Activated naive CD4-positive, alpha-beta T cell (primary cell): Measurements from ENCODE around the gene PDRG1.
A peak's percentile ranks its signal among the peaks of the same experiment; 100 is the strongest.

Experiments
- DNase-seq, 4 experiments: peaks; one replicate each; lab custom pipeline; 2025; lab: John Stamatoyannopoulos, UW

The PDRG1 gene

DNA sequence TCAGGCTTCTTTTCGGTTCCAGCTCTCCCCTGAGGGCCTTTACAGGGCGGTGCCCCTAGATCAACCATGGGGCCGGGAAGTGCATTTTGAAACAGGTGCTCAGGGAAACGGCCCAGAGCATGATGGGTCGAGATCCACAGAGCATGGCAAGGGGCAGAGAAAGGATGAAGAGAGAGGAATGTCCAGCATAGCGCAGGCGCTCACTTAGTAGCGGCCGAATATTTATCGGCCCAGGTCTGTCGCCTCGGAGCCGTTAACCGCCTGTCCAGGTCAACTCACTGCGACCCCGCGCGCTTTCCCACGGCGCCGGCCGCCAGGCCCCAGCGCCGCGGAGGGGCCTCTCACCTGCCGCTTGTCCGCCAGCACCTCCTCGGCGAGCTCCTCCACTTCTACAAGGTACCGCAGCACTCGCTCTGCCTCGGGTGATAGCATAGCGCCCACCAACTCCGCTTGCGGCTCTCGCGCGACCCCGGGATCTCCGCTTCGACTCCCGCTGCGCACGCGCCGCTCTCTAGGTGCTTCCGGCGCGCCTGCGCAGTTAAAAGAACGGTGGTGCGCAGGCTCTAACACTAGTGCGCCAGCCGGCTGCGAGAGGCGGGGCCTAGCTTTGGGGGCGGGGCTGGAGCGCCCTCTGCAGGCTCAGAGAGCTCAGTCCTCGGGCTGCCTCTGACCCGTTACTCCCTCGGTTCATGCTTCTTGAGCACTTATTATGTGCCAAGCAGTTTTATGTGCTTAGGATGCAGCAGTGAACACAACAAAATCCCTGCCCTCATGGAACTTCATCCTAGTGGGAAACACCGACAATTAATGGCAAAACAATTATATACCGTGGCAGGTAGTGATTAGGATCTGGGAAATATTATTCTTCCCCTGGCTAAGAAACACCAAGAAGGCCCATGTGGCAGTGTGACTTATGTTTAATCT is at the start of gene PDRG1:
Gene PDRG1 (minus strand): TSS at position 517 of the 924 bp plus-strand sequence. CDS start 85 bp downstream, at position 432.
- peak; percentile 88 to 97 (median 91) for DNase-seq

DNA sequence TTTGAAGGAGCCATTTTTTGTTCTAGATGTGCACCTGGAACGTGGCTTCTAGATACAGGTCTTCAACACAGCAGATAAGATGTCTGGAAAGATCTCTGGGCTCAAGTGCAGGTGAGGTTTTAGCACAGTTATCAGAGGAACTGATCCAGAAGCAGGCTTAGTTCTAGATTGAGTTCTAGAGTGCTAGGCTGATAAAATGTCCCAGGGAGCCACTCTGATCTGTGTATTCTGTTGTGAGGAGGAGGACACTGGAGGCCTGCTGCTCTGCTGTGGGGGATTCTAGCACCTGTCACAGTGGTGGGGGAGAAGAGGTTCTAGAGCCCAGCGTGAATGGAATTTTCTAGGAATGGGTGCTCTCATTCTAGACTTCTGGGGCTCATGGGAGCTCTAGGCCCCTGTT is 46.4 kb upstream of the PDRG1 start:
- DNase-seq, result no peak

DNA sequence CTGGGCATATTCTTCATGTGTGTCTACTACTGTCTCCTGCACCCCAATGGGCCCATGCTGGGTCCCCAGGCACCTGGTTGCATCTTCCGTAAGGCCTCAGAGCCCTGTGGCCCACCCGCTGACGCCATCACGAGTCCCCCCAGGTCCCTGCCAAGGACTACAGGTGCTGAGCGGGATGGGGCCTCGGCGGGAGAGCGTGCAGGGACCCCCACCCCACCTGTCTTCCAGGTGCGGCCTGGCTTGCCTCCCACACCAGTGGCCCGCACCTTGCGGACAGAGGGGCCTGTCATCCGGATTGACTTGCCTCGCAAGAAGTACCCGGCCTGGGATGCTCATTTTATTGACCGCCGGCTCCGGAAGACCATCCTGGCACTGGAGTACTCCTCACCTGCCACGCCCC is 45.1 kb upstream of the PDRG1 start:
- no peak for DNase-seq

DNA sequence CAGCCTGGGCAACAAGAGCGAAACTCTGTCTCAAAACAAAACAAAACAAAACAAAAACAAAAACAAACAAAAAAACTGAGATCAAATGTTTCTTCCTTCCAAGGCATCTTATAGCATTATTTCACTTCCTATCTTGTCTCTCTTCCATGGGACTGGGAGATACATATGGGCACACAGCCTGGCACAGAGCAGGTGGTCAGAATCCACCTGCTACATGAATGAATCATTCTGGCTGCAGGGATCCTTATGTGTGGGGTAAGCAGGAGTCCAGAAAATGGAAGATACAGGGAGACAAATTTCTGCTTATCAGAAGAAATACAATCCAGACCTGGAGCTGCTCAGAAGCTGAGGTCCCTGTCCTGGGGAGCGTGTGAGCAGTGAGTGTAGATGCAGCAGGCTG is 40.2 kb upstream of the PDRG1 start:
- no peak for DNase-seq

DNA sequence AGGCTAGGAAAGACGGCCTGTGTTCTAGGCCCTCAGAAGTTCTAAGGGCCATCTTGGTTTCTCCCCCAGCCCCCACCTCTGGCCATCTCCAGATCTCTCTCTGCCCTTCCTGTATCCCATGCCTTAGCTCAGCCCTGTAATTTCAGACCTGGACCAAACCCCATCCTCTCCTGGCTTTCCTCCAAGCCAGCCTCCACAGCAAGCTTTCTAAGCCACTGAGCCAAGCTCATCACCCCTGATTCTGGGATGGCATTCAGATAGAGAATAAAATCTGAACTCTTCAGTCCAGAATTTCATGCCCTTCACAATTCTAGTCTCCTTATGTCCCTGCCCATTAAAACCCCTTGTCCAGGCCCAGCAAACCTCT is 39.5 kb upstream of the PDRG1 start:
- no peak for DNase-seq

DNA sequence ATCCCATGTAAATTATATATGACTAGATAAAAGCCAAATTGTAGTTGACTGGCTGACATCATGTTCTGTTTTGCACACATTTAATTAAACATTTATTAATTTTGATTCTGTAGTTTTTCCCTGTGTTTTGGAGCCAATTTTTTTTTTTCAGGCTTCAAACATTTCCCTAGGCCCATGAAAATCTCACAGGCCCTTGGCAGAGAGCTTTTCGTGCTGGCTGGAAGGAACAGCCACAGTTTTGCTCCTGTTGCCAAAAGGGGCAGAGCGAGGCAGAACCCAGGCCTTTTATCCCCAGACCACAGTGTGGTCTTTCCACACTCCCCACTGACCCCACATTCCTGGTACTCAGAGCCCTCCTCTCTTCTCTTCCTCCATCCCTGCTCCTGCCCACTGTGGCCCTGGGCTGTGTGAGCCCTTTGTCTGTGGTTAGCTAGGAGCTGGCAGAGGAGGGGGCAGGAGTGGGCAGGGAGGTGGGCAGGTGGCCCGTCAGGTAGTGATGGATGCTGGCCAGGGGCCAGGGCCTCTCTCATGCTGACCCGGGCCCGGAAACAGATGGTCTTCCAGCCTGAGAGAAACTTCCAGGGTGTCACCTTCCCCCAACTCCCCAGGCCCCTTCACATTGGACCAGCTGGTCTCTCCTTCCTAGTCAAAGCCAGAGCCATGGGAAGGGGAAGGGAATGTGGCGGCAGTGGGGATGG is 38.9 kb upstream of the PDRG1 start:
- DNase-seq, result no peak

DNA sequence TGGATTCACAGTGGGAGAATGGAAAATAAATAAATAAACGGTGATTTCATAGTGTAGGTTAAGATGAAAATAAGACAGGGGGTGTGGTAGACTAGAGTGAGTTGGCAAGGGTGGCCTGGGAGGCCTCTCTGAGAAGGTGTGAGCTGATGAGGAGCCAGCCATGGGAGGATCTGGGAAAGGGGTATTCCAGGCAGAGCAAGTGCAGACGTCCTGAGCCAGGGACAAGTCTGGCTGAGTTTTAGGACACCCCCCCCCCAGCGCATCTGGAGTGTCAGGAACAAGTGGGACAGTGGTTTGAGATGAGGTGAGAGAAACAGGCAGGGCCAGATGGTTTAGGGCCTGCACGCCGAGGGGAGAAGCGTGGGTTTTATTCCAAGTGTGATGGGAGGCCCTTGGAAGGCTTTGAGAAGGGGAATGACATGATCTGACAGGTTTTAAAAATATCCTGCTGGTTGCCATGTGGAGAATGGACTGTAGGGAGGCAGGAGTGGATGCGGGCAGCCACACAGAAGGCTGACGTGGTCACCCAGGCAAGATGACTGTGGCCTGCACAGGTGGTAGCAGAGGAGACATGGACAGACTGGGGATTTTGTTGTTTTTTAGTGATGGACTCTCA is 37.3 kb upstream of the PDRG1 start:
- DNase-seq, result no peak

DNA sequence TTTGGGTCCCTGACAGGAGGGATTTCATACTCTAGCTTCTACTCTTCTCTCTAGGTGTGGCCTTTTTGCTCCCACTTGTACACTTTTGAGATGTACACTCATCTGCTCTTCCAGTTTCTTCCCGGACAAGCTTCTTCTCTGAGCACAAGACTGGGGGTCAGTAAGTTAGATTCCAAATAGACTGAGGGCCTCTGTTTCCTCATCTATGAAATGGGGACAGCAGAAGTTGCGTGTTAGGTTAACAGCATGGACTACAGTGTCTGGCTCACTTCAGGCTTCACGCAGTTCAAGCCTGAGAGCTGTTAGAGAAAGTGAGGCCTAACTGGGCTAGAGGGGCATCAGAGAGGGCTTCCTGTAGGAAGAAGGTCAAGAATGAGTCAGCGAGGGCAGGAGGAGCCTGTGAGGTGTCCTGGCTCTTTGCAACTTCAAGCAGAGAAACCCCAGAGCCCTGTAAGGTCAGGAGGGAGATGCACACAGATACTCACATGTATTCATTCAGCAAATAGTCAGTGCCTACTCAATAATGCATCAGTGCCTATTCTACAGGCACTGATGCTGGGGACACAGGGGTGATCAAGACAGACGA is 36.7 kb upstream of the PDRG1 start:
- no peak for DNase-seq

DNA sequence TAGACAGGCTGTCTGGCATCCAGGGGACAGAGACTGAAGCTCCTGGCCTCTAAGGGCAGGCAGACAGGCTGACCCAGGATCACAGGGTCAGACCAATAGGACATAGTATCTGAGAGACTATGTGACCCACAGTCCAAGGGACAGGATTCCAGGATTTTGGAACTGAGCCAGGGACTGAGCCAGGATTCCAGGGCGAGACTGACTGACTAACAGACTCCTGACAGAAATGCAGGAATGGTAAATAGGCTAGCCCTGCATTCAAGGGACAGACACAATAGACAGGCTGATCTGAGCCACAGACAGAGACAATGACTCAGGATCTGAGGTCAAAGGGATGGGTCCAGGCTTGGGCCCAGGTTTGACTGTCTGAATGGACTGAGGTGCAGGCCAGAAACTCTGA is 35.9 kb upstream of the PDRG1 start:
- no peak for DNase-seq

DNA sequence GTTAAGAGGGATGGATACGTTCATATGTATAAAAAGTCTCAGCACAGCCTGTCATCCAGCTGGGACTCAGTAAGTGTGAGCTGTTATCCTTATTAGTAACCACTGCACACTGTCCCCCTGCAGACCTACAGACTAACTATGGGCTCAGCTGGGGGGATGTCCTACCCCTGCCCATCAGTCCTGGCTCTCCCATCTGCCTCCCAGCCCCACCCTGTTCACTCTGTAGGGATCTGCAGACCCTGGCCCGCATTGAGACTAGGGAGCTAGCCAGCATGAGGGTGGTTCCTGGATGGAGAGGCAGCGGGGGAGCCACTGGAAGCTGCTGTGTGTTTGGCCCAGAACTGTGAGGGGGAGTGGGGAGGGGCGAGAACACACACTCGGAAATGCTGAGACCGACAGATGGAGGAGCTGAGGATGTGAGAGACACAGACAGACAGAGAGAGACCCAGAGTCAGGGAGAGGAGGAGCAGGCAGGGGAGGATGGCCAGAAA is 33.2 kb upstream of the PDRG1 start:
- DNase-seq, result no peak

DNA sequence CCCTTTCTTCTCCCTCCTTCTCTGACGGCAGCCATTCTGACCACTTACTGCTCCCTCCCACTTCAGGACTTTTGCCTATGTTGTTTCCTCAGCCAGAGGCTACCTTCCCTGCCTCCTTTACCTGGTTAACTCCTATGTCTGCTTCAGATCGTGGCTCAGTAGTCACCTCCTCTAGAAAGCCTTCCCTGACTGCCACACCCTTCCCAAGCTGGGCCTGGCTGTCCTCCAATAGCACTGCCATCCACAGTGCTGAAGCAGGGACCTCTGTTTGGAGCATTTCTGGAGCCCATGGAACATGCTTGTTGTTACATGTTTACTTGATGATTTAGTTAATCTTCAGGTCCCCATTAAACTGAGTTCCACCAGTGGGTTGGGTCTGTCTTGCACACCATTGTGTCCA is 29.9 kb upstream of the PDRG1 start:
- DNase-seq, result no peak

DNA sequence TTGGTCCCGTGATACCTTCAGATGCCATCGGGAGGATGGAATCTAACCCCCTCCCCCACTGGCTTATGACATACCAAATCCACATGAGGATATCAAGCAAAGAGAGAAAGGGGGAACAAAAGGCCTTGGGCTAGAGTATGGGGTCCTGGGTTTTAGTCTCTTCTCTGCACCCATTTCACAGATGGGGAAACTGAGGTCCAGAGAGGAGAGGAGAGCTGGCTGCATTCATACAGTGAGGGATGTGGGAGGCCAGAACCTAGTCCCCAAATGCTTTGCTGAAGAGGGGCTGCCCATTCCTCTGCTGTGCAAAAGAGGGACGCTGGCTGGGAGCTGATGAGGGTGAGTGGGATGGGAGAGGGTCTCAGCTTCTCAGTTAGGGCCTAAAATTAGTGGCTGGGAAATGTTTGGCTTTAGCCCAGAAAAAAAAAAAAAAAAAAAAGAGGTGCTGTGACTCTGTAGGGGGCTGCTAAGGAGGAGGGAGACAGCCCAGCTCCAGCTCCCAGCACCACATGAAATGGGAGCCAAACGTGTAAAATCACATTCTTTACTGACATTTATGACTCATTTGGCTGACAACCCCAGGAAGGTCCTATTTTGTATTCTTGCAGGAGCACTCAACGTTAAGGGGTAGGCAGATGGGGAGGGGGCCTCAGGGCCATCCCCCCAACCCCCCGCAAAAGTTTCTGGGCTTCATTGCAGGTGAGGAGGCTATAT is 28.0 kb upstream of the PDRG1 start:
- DNase-seq, result no peak

DNA sequence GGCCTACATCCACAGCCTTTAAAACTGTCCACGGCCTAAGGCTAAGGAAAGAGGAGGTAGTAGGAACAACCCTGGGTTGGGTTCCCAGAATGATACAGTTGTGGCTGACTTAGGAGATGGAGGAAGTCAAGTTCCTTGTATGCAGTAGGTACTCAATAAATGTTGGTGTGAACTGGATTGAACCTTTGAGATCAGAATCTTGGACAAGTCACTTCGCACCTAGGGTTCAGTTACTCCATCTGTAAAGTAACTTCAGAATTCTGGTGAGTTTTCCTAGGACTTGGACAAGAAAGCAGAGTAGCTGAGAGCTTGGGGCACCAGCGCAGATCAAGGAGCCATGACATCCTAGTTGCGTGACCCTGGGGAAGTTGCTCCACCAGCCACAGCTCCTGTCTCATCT is 25.2 kb upstream of the PDRG1 start:
- no peak for DNase-seq

DNA sequence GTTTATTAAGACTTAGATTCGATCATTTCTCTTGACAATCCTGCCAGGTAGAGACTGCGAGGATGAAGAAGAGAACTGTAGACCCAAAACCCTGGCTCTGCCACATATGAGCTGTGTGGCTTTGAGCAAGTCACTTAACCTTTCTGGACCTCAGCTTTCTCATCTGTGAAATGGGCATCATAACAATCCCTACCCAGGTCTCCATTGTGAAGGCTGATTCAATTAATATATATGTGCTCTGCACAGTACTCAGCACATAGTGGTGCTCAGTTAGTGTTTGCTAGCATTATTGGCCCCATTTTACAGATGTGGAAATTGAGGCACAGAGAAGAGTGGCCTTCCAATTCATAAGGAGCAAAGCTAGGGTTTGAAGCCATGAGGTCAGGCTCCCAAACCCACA is 24.0 kb upstream of the PDRG1 start:
- DNase-seq, result no peak

DNA sequence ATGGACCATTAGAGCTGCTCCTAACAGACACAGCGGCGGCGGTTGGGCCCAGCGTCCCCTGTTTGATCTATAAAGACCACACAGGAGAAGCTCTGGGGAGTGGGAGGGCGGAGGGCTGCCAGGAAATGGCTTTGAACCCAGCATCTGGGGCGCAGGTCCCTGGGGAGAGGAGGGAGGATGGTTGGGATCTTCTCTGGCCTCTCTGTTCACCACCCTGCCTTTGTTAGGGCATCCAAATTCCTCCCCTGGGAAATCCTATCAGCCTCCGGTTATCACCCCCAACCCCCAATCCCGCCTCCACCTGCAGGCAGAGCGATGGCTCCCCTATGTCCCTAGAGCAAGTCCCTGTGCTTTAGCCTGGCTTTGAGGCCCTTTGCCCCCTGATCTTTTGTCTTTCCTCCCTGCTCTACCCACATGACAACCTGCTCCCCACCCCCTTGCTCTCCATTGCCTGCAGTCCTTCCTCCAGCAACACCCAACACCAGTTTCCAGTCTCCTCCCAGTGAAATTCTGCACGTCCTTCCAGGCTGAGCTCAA is 23.2 kb upstream of the PDRG1 start:
- no peak for DNase-seq

DNA sequence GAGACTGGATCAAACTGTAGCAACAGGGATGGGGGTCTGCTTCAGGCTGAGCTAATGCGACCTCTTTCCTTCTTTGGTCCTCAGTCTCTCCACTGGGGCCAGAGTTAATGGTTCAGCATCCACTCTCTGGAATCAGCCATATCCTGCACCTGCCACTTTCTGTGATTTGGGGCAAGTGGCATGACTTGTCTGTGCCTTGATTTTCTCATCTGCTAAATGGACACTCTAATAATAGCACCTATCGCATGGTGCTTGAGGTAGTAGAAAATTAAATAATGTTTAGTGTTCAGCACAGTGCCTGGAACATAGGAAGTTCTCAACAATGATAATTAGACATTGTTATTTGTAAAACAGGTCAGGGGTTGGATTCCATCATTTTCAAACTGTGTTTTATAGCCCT is 22.4 kb upstream of the PDRG1 start:
- DNase-seq, result no peak

DNA sequence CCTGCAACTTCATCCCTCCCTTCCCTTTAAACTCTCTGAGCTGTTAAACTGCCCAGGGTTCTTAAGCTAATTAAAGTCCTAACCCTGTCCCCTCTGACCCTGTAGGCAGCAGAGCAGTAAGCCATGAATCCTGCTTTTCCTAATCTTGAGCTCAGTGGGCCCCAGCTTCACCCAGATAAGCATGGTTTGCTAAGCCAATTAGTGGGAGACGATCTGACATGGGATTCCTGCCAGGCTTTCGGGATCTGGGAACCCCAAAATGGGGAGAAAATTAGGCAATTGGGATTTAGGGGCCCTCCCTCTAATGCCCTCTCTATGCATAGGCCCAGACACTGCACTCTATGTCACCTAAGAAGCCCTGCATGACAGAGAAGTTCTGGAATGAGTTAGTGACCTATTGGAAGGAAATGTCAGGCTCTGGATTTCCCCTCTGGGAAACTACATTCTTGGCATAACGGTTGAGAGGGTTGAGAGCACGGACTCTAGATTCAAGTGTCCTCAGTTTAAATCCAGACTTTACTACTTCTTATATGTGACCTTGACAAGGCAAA is 20.7 kb upstream of the PDRG1 start:
- DNase-seq, result no peak

DNA sequence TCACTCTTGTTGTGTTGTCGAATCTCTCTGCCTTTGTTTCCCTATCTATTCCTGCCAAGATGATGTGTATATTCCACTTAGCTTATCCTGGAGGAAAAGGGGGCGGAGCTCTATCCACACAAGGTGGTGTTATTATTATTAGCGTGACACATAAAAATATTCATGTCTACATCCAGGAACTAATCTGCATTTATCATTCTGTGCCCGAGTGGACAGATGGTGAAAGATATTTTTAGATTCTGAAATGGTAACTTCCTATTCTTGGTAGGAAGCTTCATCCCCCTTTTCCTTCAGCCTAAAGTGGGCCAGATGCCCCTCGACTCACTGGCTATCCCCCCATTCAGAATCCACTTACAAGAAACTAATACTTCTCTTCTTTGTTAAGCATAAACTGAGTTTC is 18.1 kb upstream of the PDRG1 start:
- no peak for DNase-seq

DNA sequence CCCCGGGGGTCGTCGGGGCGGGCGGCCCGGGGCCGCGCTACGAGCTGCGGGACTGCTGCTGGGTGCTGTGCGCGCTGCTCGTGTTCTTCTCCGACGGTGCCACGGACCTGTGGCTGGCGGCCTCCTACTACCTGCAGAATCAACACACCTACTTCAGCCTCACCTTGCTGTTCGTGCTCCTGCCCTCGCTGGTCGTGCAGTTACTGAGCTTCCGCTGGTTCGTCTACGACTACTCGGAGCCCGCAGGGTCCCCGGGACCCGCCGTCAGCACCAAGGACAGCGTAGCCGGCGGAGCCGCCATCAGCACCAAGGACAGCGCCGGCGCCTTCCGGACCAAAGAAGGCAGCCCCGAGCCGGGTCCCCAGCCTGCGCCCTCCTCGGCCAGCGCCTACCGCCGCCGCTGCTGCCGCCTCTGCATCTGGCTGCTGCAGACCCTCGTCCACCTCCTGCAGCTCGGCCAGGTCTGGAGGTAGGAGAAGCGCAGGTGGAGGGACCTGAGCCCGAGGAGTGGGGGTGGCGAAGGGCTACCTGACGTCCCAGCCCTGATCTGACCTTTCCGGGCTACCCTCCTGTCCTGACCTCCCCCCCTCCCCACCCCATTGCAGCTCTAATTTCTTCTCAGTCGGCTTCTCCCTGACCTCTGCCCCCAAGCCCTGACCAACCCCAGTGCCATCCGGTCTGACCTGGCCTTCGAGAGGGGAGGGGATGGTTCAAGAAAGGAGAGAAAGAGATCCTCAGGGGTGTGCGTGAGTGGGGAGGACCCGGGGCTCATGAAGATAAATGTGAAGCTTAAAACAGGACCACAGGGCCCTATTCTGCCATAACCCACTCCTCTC is 16.7 kb upstream of the PDRG1 start:
- DNase-seq, result peak; percentile 51 to 80 (median 67)

DNA sequence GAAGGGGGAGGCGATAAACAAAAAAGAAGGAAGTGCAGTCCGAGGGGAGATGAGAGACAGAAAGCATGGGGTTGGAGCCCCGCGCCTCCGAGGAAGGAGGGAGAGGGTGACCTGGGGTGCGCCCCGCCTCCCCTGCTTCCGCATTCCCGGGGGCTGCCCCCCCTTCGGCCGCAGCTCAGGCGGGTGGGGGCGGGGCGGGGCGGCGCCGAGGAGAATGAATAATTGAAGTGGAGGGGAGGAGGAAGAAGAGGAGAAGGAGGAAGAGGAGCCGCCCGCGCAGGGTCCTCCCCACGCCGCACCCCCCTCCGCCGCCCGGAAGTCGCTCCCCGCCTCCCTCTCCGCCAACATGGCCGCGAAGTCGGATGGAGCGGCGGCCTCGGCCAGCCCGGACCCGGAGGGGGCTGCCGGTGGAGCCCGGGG is 16.0 kb upstream of the PDRG1 start, which contains the start of gene XKR7:
Gene XKR7 (plus strand): TSS at position 322 of the 420 bp plus-strand sequence. CDS start 25 bp downstream, at position 347.
- DNase-seq, result no peak
